Caco-2 (cell line): ENCODE data around the gene RPN2. TPM values are rescaled to one million over a fixed set of nuclear protein-coding genes. Genes with fewer than 3 reads are reported as not detected.

Experiments used
- BruUV-seq: library from RNA; stranded (reverse); fragments of 400-500 nt; replicated peaks from 2 replicates; lab custom pipeline; 2021; lab: Mats Ljungman, UMichigan
- CTCF ChIA-PET: fragments of 300-600 bp; sonication (Branson Sonifier 250); formaldehyde crosslinking; loops from one replicate; lab custom pipeline; 2022; ENCODE audit warnings: antibody characterized with exemption; lab: Charles Lee
- POLR2A ChIA-PET: fragments of 300-600 bp; sonication (Branson Sonifier 250); formaldehyde crosslinking; loops from one replicate; lab custom pipeline; 2022; ENCODE audit warnings: antibody characterized with exemption; lab: Charles Lee
- DNase-seq, 2 experiments: peaks; one replicate each; pipeline versions ENCODE4 v3.0.0 to v3.0.0-alpha.2; 2020 to 2022
- H3K27me3 ChIP-seq: replicated peaks from 2 replicates; pipeline ENCODE4 v1.6.0; 2011; ENCODE audit warnings: low read length; ENCODE audit not compliant: control insufficient read depth, insufficient read depth
- H3K36me3 ChIP-seq: 2 replicates; pipeline ENCODE4 v1.5.1; 2011; ENCODE audit warnings: low read length; ENCODE audit not compliant: control insufficient read depth, insufficient read depth
- H3K4me1 ChIP-seq: fragments of 250-450 bp; sonication (Bioruptor Pico); 2 replicates; pipeline ENCODE4 v1.5.1; 2020; ENCODE audit warnings: mild to moderate bottlenecking
- H3K4me3 ChIP-seq: 2 replicates; pipeline ENCODE4 v1.5.1; 2011; ENCODE audit warnings: low read depth, mild to moderate bottlenecking, control low read depth, low read length
- H3K9me3 ChIP-seq: fragments of 250-450 bp; sonication (Bioruptor Pico); 2 replicates; pipeline ENCODE4 v1.5.1; 2020; ENCODE audit warnings: mild to moderate bottlenecking, moderate library complexity
- H3K27ac Mint-ChIP-seq: one replicate; pipeline ENCODE4 v1.8.0; 2022; ENCODE audit warnings: mixed read lengths; ENCODE audit not compliant: unreplicated experiment
- H3K27me3 Mint-ChIP-seq: one replicate; pipeline ENCODE4 v1.8.0; 2022; ENCODE audit warnings: mixed read lengths; ENCODE audit not compliant: insufficient read depth, unreplicated experiment
- H3K36me3 Mint-ChIP-seq: one replicate; pipeline ENCODE4 v1.8.0; 2022; ENCODE audit warnings: mild to moderate bottlenecking, mixed read lengths; ENCODE audit not compliant: insufficient read depth, unreplicated experiment
- H3K4me1 Mint-ChIP-seq: one replicate; pipeline ENCODE4 v1.8.0; 2022; ENCODE audit warnings: low read depth, mixed read lengths; ENCODE audit not compliant: unreplicated experiment
- H3K4me3 Mint-ChIP-seq: one replicate; pipeline ENCODE4 v1.8.0; 2022; ENCODE audit warnings: mild to moderate bottlenecking, moderate library complexity, mixed read lengths; ENCODE audit not compliant: unreplicated experiment
- H3K9me3 Mint-ChIP-seq: one replicate; pipeline ENCODE4 v1.8.0; 2022; ENCODE audit warnings: mixed read lengths; ENCODE audit not compliant: unreplicated experiment
- intact Hi-C: fragments of 100-400 bp; cut with micrococcal nuclease; formaldehyde crosslinking; loops from one replicate; pipeline ENCODE4 v1.10.0; 2022; ENCODE audit not compliant: unreplicated experiment
- total RNA-seq: library from RNA; stranded (reverse); gene quantifications from 2 replicates; pipeline ENCODE4 v1.2.3, GENCODE V29; 2022
- TF ChIP-seq, protein P1 (sequence below), 2 experiments: fragments of 200-600 bp in 1 of 2; IDR thresholded peaks; 1 replicate in 1 of 2; 2 replicates in 1 of 2; pipeline versions ENCODE4 v1.5.1 to v1.8.0; 2011 to 2022; ENCODE audit warnings: antibody characterized with exemption in 1 of 2, control low read depth in 1 of 2, inconsistent platforms in 1 of 2, low read depth in 1 of 2, low read length in 1 of 2, mild to moderate bottlenecking in 1 of 2, moderate library complexity in 1 of 2; ENCODE audit not compliant: insufficient read depth in 1 of 2, severe bottlenecking in 1 of 2, unreplicated experiment in 1 of 2

The RPN2 gene
- total RNA-seq, 1 experiment from 2014 or later: 838 TPM

DNA sequence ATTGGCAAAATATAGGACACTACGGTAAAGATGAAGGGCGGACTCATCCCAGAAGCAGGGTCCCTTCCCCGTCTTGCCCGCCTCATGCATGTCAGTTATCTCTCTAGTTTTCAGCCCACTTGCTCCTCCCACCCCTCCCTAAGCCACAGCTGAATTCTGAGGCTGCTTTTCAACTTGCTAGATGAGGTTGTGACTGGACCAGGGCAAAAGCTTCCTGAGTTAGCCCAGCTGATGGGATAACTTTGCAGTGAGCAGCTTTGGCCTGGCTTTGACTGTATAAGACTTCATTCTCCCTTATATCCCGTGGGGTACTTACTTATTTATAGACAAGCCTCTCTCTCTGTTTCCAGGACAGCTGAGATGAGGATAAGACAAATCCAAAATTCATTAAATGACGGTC lies 59.3 kb downstream of the RPN2 start:
- H3K27ac Mint-ChIP-seq: no peak overlapping the region
- peaks cover 28% of the 10 kb centered on the region for H3K36me3 ChIP-seq
- POLR2A ChIA-PET: interaction anchor here (0.6 kb wide), 1 partner anchor 8 kb away, joined by 3 read pairs; no protein-coding TSS in a partner anchor

DNA sequence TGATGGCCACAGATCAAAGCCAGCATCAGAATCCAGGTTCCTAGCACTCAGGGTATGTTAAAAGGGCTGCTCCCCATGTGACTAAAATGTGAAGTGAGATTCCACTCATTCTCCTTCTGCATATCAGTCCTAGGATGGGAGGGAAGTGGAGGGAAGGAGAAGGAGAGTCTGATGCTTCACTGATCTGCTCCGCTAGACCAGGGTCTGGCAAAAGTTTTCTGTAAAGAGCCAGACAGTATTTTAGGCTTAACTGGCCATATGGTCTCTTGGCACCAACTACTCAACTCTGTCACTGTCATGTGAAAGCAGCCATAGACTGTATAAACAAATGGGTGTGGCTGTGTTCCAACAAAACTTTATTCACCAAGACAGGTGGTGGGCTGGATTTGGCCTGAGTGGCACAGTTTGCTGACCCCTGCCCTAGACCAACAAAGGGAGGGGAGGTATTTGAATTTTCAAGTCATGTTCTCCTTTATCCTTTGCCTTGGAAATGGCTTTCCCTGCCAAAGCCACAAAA lies 59.9 kb downstream of the RPN2 start:
- Mint-ChIP-seq H3K4me3 (no peak overlapping the region), H3K36me3 (peaks cover 99% of the 10 kb centered on the region), H3K9me3 (no peaks in the 10 kb centered on the region), H3K4me1 (no peaks in the 10 kb centered on the region), H3K27me3 (no peaks in the 10 kb centered on the region), H3K27ac (no peak overlapping the region)
- ChIA-PET CTCF (no interaction called here), POLR2A (interaction anchor here (0.6 kb wide), 1 partner anchor 9 kb away, joined by 3 read pairs; no protein-coding TSS in a partner anchor)
- intact Hi-C loops: no loop called here
- Histone ChIP-seq H3K27me3 (no peaks in the 10 kb centered on the region), H3K4me3 (no peak overlapping the region), H3K4me1 (no peaks in the 10 kb centered on the region), H3K9me3 (no peaks in the 10 kb centered on the region), H3K36me3 (peaks cover 30% of the 10 kb centered on the region)
- TF ChIP-seq, protein P1, sequence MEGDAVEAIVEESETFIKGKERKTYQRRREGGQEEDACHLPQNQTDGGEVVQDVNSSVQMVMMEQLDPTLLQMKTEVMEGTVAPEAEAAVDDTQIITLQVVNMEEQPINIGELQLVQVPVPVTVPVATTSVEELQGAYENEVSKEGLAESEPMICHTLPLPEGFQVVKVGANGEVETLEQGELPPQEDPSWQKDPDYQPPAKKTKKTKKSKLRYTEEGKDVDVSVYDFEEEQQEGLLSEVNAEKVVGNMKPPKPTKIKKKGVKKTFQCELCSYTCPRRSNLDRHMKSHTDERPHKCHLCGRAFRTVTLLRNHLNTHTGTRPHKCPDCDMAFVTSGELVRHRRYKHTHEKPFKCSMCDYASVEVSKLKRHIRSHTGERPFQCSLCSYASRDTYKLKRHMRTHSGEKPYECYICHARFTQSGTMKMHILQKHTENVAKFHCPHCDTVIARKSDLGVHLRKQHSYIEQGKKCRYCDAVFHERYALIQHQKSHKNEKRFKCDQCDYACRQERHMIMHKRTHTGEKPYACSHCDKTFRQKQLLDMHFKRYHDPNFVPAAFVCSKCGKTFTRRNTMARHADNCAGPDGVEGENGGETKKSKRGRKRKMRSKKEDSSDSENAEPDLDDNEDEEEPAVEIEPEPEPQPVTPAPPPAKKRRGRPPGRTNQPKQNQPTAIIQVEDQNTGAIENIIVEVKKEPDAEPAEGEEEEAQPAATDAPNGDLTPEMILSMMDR (IDR thresholded peaks at IDR 0.05; ENCODE audit: insufficient read depth in 1 of 2, low read depth in 1 of 2, low read length in 1 of 2, severe bottlenecking in 1 of 2, unreplicated experiment in 1 of 2): no peak
- BruUV-seq: no TSS peak
- no peak for DNase-seq

More for the DNA sequence above, 59.3 kb downstream of the RPN2 start:
- H3K4me3 ChIP-seq: no peak overlapping the region
- Mint-ChIP-seq H3K4me1 (no peaks in the 10 kb centered on the region), H3K9me3 (no peaks in the 10 kb centered on the region), H3K4me3 (no peak overlapping the region), H3K36me3 (peaks cover 97% of the 10 kb centered on the region), H3K27me3 (no peaks in the 10 kb centered on the region)
- H3K4me1 ChIP-seq: no peaks in the 10 kb centered on the region
- intact Hi-C loops: no loop called here
- TF ChIP-seq, protein P1 (IDR thresholded peaks at IDR 0.05; ENCODE audit: insufficient read depth in 1 of 2, low read depth in 1 of 2, low read length in 1 of 2, severe bottlenecking in 1 of 2, unreplicated experiment in 1 of 2): no peak
- no peaks in the 10 kb centered on the region for H3K9me3 ChIP-seq
- CTCF ChIA-PET: no interaction called here
- no TSS peak for BruUV-seq
- no peaks in the 10 kb centered on the region for H3K27me3 ChIP-seq
- peak in 1 of 2 experiments; percentile 31 for DNase-seq

DNA sequence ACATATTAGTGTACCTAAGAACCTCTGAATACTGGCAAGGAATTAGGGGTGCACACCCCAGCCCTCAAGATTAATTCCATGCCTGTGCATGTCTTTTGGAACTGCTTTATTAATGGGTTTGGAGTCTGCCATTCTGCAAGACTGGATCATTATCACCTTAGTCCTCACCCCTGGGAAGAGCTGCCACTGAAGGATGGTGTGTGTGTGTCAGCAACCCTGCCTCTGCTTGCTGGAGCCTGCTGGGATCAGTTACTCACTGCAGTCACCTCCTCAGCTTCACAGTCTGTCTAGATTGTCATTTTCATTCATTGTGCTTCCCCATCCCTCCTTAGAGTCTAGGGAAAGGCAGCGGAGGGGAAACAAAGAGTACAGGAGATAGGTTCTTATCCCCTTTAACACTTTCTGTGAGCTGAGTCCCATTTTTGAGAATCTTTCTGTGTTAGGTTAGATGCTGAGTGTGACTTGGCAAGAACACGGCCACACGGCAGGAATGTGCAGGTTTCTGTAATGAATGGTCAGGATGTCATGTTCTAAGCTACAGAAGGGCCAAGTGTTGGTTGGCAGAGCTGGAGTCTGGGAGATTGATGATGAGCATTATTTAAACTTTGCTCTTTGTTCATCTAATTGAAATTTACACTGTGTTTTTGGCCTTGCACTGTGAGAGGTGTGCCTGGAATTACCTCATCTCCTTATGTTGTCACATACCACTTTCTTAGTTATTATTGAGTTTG lies 61.4 kb downstream of the RPN2 start:
- ChIA-PET POLR2A (interaction anchor here (0.7 kb wide), 1 partner anchor 112 kb away, joined by 5 read pairs; no protein-coding TSS in a partner anchor), CTCF (interaction anchor here (1.1 kb wide), 1 partner anchor 48 kb away, joined by 4 read pairs; no protein-coding TSS in a partner anchor)
- H3K4me3 Mint-ChIP-seq: no peak overlapping the region

More for the DNA sequence above, 61.4 kb downstream of the RPN2 start:
- Histone ChIP-seq H3K4me3 (no peak overlapping the region), H3K27me3 (no peaks in the 10 kb centered on the region), H3K9me3 (no peaks in the 10 kb centered on the region), H3K36me3 (peaks cover 26% of the 10 kb centered on the region), H3K4me1 (no peaks in the 10 kb centered on the region)
- intact Hi-C loops: no loop called here
- Mint-ChIP-seq H3K27ac (no peak overlapping the region), H3K27me3 (no peaks in the 10 kb centered on the region), H3K36me3 (peaks cover 91% of the 10 kb centered on the region), H3K4me1 (no peaks in the 10 kb centered on the region), H3K9me3 (no peaks in the 10 kb centered on the region)
- peak in 1 of 2 experiments; percentile 21 for DNase-seq
- BruUV-seq: no TSS peak
- TF ChIP-seq, protein P1 (IDR thresholded peaks at IDR 0.05; ENCODE audit: insufficient read depth in 1 of 2, low read depth in 1 of 2, low read length in 1 of 2, severe bottlenecking in 1 of 2, unreplicated experiment in 1 of 2): no peak
